ENCODE measurements around the gene LMNB1. TPM values are rescaled to one million over a fixed set of nuclear protein-coding genes. Genes with fewer than 3 reads are reported as not detected.

Gene LMNB1
- total and polyA plus RNA-seq, 2 of the 13 experiments (the other 11 are each of a cell fraction or from before 2014, with no cell fraction given): 12.5 to 159 TPM

DNA sequence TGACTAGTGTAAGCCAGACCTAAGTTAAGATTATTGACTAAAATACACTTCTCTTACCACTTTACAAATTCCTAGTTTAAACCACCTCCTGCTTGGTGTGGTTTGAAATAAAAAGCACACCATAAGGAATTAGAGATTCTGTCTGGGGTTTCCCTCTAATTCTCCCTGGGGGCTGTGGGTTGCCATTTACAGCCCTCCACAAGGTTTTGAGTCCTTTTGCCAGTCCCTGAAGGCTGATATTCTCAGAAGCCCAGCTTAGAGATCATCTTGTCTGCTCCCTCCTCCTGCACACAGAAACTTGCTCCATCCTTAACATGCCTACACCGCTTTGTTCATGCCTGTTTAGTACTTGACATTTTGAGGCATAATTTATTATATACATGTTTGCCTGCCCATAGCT is 7.2 kb upstream of the LMNB1 start:
- intact Hi-C loops (cut with micrococcal nuclease; ENCODE audit: unreplicated experiment): loop anchor here (10.0 kb wide), 1 partner anchor 405 kb away; no protein-coding TSS in a partner anchor
- ATAC-seq (no peak), FAIRE-seq (no peak), DNase-seq (ENCODE audit: low spot score) (no peak)
- WGBS (ENCODE audit: low lambda C conversion rate): 94% methylated on average over 1 of the region's 1 CpG
- no peaks in the 10 kb centered on the region for H3K9me3 ChIP-seq (ENCODE audit: low read length)
- no peak overlapping the region for H3K27ac ChIP-seq (ENCODE audit: extremely low read length, insufficient read depth, low read length)
- H3K9ac ChIP-seq (ENCODE audit: insufficient read depth, low read depth, low read length): no peak overlapping the region
- no peak overlapping the region for H3K4me3 ChIP-seq (replicated peaks in 1 of 3; ENCODE audit: insufficient read depth in 1 of 3, low read depth in 2 of 3, low read length in 3 of 3)
- H3K36me3 ChIP-seq (replicated peaks in 1 of 2; ENCODE audit: control insufficient read depth in 1 of 2, insufficient read depth in 2 of 2, low read length in 2 of 2): no peaks in the 10 kb centered on the region
- CTCF ChIA-PET (ENCODE audit: low intra/inter-chr PET ratio, low total read pairs): no interaction called here
- no peaks in the 10 kb centered on the region for H3K79me2 ChIP-seq (ENCODE audit: insufficient read depth, low read length)
- POLR2A ChIA-PET: no interaction called here
- in situ Hi-C loops (cut with HindIII; ENCODE audit: extremely low pct_ligation_motif_present, low pct_unique_long_range_greater_than_20kb): no loop called here
- H2AFZ ChIP-seq (ENCODE audit: low read length): no peak overlapping the region
- no peaks in the 10 kb centered on the region for H3K27me3 ChIP-seq (ENCODE audit: control insufficient read depth in 1 of 2, insufficient read depth in 2 of 2, low read length in 2 of 2)
- H3K4me2 ChIP-seq (ENCODE audit: low read depth, low read length): no peak overlapping the region
- no peaks in the 10 kb centered on the region for H4K20me1 ChIP-seq (ENCODE audit: insufficient read depth, low read length)
- no TSS peak for BruUV-seq (replicated peaks)
- no peaks in the 10 kb centered on the region for H3K4me1 ChIP-seq (ENCODE audit: insufficient read depth, low read length)
- TF ChIP-seq BCLAF1 (IDR thresholded peaks at IDR 0.05): no peak
- TF ChIP-seq, protein P1, sequence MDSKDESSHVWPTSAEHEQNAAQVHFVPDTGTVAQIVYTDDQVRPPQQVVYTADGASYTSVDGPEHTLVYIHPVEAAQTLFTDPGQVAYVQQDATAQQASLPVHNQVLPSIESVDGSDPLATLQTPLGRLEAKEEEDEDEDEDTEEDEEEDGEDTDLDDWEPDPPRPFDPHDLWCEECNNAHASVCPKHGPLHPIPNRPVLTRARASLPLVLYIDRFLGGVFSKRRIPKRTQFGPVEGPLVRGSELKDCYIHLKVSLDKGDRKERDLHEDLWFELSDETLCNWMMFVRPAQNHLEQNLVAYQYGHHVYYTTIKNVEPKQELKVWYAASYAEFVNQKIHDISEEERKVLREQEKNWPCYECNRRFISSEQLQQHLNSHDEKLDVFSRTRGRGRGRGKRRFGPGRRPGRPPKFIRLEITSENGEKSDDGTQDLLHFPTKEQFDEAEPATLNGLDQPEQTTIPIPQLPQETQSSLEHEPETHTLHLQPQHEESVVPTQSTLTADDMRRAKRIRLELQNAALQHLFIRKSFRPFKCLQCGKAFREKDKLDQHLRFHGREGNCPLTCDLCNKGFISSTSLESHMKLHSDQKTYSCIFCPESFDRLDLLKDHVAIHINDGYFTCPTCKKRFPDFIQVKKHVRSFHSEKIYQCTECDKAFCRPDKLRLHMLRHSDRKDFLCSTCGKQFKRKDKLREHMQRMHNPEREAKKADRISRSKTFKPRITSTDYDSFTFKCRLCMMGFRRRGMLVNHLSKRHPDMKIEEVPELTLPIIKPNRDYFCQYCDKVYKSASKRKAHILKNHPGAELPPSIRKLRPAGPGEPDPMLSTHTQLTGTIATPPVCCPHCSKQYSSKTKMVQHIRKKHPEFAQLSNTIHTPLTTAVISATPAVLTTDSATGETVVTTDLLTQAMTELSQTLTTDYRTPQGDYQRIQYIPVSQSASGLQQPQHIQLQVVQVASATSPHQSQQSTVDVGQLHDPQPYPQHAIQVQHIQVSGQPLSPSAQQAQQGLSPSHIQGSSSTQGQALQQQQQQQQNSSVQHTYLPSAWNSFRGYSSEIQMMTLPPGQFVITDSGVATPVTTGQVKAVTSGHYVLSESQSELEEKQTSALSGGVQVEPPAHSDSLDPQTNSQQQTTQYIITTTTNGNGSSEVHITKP (CRISPR knock-in tag; IDR thresholded peaks at IDR 0.05; ENCODE audit: low read depth): no peak
- TF ChIP-seq ZNF782 (CRISPR knock-in tag; IDR thresholded peaks at IDR 0.05; ENCODE audit: borderline replicate concordance): no peak
- TF ChIP-seq SETDB1 (CRISPR knock-in tag; IDR thresholded peaks at IDR 0.05; ENCODE audit: borderline replicate concordance): no peak
- no peak for TF ChIP-seq TCF12 (IDR thresholded peaks at IDR 0.05)
- TF ChIP-seq TCF12 (CRISPR knock-in tag; IDR thresholded peaks at IDR 0.05): no peak
- no peak for TF ChIP-seq RARG (CRISPR knock-in tag; IDR thresholded peaks at IDR 0.05; ENCODE audit: low read depth)
- TF ChIP-seq, protein P2, sequence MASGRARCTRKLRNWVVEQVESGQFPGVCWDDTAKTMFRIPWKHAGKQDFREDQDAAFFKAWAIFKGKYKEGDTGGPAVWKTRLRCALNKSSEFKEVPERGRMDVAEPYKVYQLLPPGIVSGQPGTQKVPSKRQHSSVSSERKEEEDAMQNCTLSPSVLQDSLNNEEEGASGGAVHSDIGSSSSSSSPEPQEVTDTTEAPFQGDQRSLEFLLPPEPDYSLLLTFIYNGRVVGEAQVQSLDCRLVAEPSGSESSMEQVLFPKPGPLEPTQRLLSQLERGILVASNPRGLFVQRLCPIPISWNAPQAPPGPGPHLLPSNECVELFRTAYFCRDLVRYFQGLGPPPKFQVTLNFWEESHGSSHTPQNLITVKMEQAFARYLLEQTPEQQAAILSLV (CRISPR knock-in tag; IDR thresholded peaks at IDR 0.05; ENCODE audit: borderline replicate concordance): no peak
- no peak for TF ChIP-seq RFX1 (IDR thresholded peaks at IDR 0.05)
- TF ChIP-seq SOX5 (CRISPR knock-in tag; IDR thresholded peaks at IDR 0.05; ENCODE audit: borderline replicate concordance): no peak
- no peak for TF ChIP-seq KDM2A (CRISPR knock-in tag; IDR thresholded peaks at IDR 0.05; ENCODE audit: borderline replicate concordance, low read depth)
- no peak for TF ChIP-seq ZFX (CRISPR knock-in tag; IDR thresholded peaks at IDR 0.05; ENCODE audit: low read depth)
- TF ChIP-seq, protein P3, sequence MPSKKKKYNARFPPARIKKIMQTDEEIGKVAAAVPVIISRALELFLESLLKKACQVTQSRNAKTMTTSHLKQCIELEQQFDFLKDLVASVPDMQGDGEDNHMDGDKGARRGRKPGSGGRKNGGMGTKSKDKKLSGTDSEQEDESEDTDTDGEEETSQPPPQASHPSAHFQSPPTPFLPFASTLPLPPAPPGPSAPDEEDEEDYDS (CRISPR knock-in tag; IDR thresholded peaks at IDR 0.05): no peak
- TF ChIP-seq, protein P4, sequence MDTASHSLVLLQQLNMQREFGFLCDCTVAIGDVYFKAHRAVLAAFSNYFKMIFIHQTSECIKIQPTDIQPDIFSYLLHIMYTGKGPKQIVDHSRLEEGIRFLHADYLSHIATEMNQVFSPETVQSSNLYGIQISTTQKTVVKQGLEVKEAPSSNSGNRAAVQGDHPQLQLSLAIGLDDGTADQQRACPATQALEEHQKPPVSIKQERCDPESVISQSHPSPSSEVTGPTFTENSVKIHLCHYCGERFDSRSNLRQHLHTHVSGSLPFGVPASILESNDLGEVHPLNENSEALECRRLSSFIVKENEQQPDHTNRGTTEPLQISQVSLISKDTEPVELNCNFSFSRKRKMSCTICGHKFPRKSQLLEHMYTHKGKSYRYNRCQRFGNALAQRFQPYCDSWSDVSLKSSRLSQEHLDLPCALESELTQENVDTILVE (CRISPR knock-in tag; IDR thresholded peaks at IDR 0.05): no peak
